Neural cell (in vitro differentiated cells): ENCODE results near the gene CFAP92. TPM values are rescaled to one million over a fixed set of nuclear protein-coding genes. Genes with fewer than 3 reads are reported as not detected.

Experiments used
- H2AFZ ChIP-seq: fragments of 200-600, 300-800 bp; sonication (generic), shearing (Covaris generic); 2 replicates; pipeline ENCODE4 v1.6.0; 2014; ENCODE audit warnings: low read depth, mild to moderate bottlenecking, antibody characterized with exemption, low read length, moderate library complexity
- H3F3A ChIP-seq: fragments of 200-600 bp; shearing (Covaris generic); 2 replicates; pipeline ENCODE4 v1.6.1; 2016; ENCODE audit warnings: mild to moderate bottlenecking, moderate library complexity, mixed read lengths, antibody characterized with exemption, low read length; ENCODE audit not compliant: insufficient read depth, poor library complexity, severe bottlenecking
- H3K27ac ChIP-seq: fragments of 200-600, 300-800 bp; sonication (generic), shearing (Covaris generic); 2 replicates; pipeline ENCODE4 v1.5.1; 2014; ENCODE audit warnings: mild to moderate bottlenecking, low read length, moderate library complexity
- H3K27me3 ChIP-seq: fragments of 300-800, 200-600 bp; sonication (generic), shearing (Covaris generic); 2 replicates; pipeline ENCODE4 v1.6.0; 2014; ENCODE audit warnings: mild to moderate bottlenecking, low read depth, low read length, moderate library complexity; ENCODE audit not compliant: insufficient read depth
- H3K36me3 ChIP-seq: fragments of 300-800, 200-600 bp; sonication (generic), shearing (Covaris generic); 2 replicates; pipeline ENCODE4 v1.5.1; 2014; ENCODE audit warnings: mild to moderate bottlenecking, antibody characterized with exemption, low read length, moderate library complexity; ENCODE audit not compliant: insufficient read depth
- H3K4me2 ChIP-seq: fragments of 300-800, 200-600 bp; sonication (generic), shearing (Covaris generic); 2 replicates; pipeline ENCODE4 v1.6.0; 2014; ENCODE audit warnings: mild to moderate bottlenecking, low read length
- H3K4me3 ChIP-seq: fragments of 300-800, 200-600 bp; sonication (generic), shearing (Covaris generic); 2 replicates; pipeline ENCODE4 v1.5.1; 2014; ENCODE audit warnings: mild to moderate bottlenecking, low read length, moderate library complexity
- H3K79me2 ChIP-seq: fragments of 200-600 bp; shearing (Covaris generic); replicated peaks from 2 replicates; pipeline ENCODE4 v1.6.0; 2014; ENCODE audit warnings: mild to moderate bottlenecking, low read length, moderate library complexity; ENCODE audit not compliant: insufficient read depth
- H3K9ac ChIP-seq: fragments of 300-800, 200-600 bp; sonication (generic), shearing (Covaris generic); 2 replicates; pipeline ENCODE4 v1.6.1; 2016; ENCODE audit warnings: mild to moderate bottlenecking, low read length, mixed read lengths
- H3K9me2 ChIP-seq: fragments of 200-600 bp; shearing (Covaris generic); 2 replicates; pipeline ENCODE4 v1.6.1; 2016; ENCODE audit warnings: mild to moderate bottlenecking, low read length, mixed read lengths; ENCODE audit not compliant: insufficient read depth
- H3K9me3 ChIP-seq: fragments of 200-600, 300-800 bp; sonication (generic), shearing (Covaris generic); 2 replicates; pipeline ENCODE4 v1.6.1; 2016; ENCODE audit warnings: mild to moderate bottlenecking, mixed run types, low read length, moderate library complexity, mixed read lengths
- H4K20me1 ChIP-seq: fragments of 200-600 bp; shearing (Covaris generic); 2 replicates; pipeline ENCODE4 v1.6.1; 2016; ENCODE audit warnings: mild to moderate bottlenecking, mixed run types; ENCODE audit not compliant: insufficient read depth
- CTCF ChIP-seq: fragments of 450-650 bp; IDR thresholded peaks from 2 replicates; pipeline ENCODE4 v1.5.1; 2014; ENCODE audit warnings: antibody characterized with exemption, mild to moderate bottlenecking, moderate library complexity; ENCODE audit not compliant: poor library complexity, severe bottlenecking
- EP300 ChIP-seq: fragments of 450-650 bp; conservative IDR thresholded peaks from 2 replicates; pipeline ENCODE4 v1.6.1; 2014; ENCODE audit warnings: antibody characterized with exemption, mild to moderate bottlenecking, moderate library complexity; ENCODE audit not compliant: poor library complexity, severe bottlenecking
- EZH2 ChIP-seq: fragments of 200-600, 300-800 bp; shearing (Covaris generic), sonication (generic); IDR thresholded peaks from 2 replicates; pipeline ENCODE4 v1.6.1; 2014; ENCODE audit warnings: antibody characterized with exemption, low read length, borderline replicate concordance, mild to moderate bottlenecking; ENCODE audit not compliant: insufficient read depth, poor library complexity, severe bottlenecking
- MXI1 ChIP-seq: fragments of 450-650 bp; conservative IDR thresholded peaks from 2 replicates; pipeline ENCODE4 v1.6.1; 2014; ENCODE audit warnings: antibody characterized with exemption, mild to moderate bottlenecking; ENCODE audit not compliant: poor library complexity, severe bottlenecking
- POLR2AphosphoS5 ChIP-seq: IDR thresholded peaks from 2 replicates; pipeline ENCODE4 v1.6.1; 2012
- RAD21 ChIP-seq: fragments of 450-650 bp; conservative IDR thresholded peaks from 2 replicates; pipeline ENCODE4 v1.6.1; 2014; ENCODE audit warnings: antibody characterized with exemption, mild to moderate bottlenecking, moderate library complexity
- REST ChIP-seq: IDR thresholded peaks from 2 replicates; pipeline ENCODE4 v1.6.1; 2012; ENCODE audit warnings: borderline replicate concordance
- SMC3 ChIP-seq: fragments of 450-650 bp; conservative IDR thresholded peaks from 2 replicates; pipeline ENCODE4 v1.6.1; 2014; ENCODE audit warnings: antibody characterized with exemption, mild to moderate bottlenecking, moderate library complexity; ENCODE audit not compliant: poor library complexity
- TAF1 ChIP-seq: IDR thresholded peaks from 2 replicates; pipeline ENCODE4 v1.6.1; 2012; ENCODE audit warnings: low read depth
- polyA plus RNA-seq: library from polyadenylated mRNA; depleted of rRNA; stranded (reverse); fragments of >200 nt; gene quantifications from 2 replicates; pipeline ENCODE4 v1.2.3, GENCODE V29; 2014

CFAP92 gene
- polyA plus RNA-seq, 1 donor from 2014 or later, result 0.69 TPM

GRCh38 chr3:128940252-128940651, 53.6 kb downstream of the CFAP92 start:
- no peak overlapping the region for H3K9ac ChIP-seq
- H3K9me3 ChIP-seq, result no peaks in the 10 kb centered on the region
- no peak overlapping the region for H3K27ac ChIP-seq
- no peak overlapping the region for H3K4me2 ChIP-seq
- H4K20me1 ChIP-seq, result no peaks in the 10 kb centered on the region
- H3K9me2 ChIP-seq, result no peaks in the 10 kb centered on the region
- H3K79me2 ChIP-seq, result no peaks in the 10 kb centered on the region
- no peak overlapping the region for H2AFZ ChIP-seq
- TF ChIP-seq POLR2AphosphoS5 (no peak), SMC3 (no peak), EZH2 (no peak), RAD21 (no peak), CTCF (no peak), MXI1 (no peak), REST (no peak), EP300 (no peak), TAF1 (no peak)
- no peak overlapping the region for H3K4me3 ChIP-seq
- no peaks in the 10 kb centered on the region for H3K36me3 ChIP-seq
- H3F3A ChIP-seq, result no peaks in the 10 kb centered on the region
- H3K27me3 ChIP-seq, result no peaks in the 10 kb centered on the region

- no peaks in the 10 kb centered on the region for H3K79me2 ChIP-seq
- no peaks in the 10 kb centered on the region for H3K9me2 ChIP-seq
- no peak overlapping the region for H3K9ac ChIP-seq
- H3K27me3 ChIP-seq, result no peaks in the 10 kb centered on the region
- no peak overlapping the region for H3K27ac ChIP-seq
- H3K4me2 ChIP-seq, result no peak overlapping the region
- TF ChIP-seq EZH2, result no peak
- no peaks in the 10 kb centered on the region for H3K9me3 ChIP-seq
- no peaks in the 10 kb centered on the region for H3F3A ChIP-seq
- H3K36me3 ChIP-seq, result no peaks in the 10 kb centered on the region
- no peak overlapping the region for H3K4me3 ChIP-seq
- H2AFZ ChIP-seq, result no peak overlapping the region
- H4K20me1 ChIP-seq, result no peaks in the 10 kb centered on the region
Measured at GRCh38 chr3:128936341-128936740, 57.5 kb downstream of the CFAP92 start.

- H4K20me1 ChIP-seq, result no peaks in the 10 kb centered on the region
- no peaks in the 10 kb centered on the region for H3K36me3 ChIP-seq
- no peak overlapping the region for H2AFZ ChIP-seq
- TF ChIP-seq EZH2, result no peak
- TF ChIP-seq REST, result no peak
- TF ChIP-seq MXI1, result no peak
- no peak for TF ChIP-seq TAF1
- no peak for TF ChIP-seq RAD21
- no peak for TF ChIP-seq EP300
- no peak for TF ChIP-seq SMC3
- TF ChIP-seq POLR2AphosphoS5, result no peak
- no peak for TF ChIP-seq CTCF
- H3K27me3 ChIP-seq, result no peaks in the 10 kb centered on the region
- no peak overlapping the region for H3K27ac ChIP-seq
- no peak overlapping the region for H3K4me3 ChIP-seq
- H3K9me3 ChIP-seq, result no peaks in the 10 kb centered on the region
- no peak overlapping the region for H3K9ac ChIP-seq
- no peak overlapping the region for H3K4me2 ChIP-seq
- H3K9me2 ChIP-seq, result no peaks in the 10 kb centered on the region
- H3K79me2 ChIP-seq, result no peaks in the 10 kb centered on the region
- H3F3A ChIP-seq, result no peaks in the 10 kb centered on the region
Measured at GRCh38 chr3:128935922-128936321, 58.0 kb downstream of the CFAP92 start.
